ENCODE measurements around the gene CHI3L2. TPM values are rescaled to one million over a fixed set of nuclear protein-coding genes. Genes with fewer than 3 reads are reported as not detected.

The CHI3L2 gene
- total and polyA plus RNA-seq, 2 experiments from 2014 or later, result 0.68 TPM; not detected in 1

- Histone ChIP-seq H3K27me3 (ENCODE audit: insufficient read depth) (no peaks in the 10 kb centered on the region), H3K4me1 (ENCODE audit: insufficient read depth) (no peaks in the 10 kb centered on the region), H3F3A (replicated peaks; ENCODE audit: low read depth) (no peaks in the 10 kb centered on the region), H3K4me2 (no peak overlapping the region), H3K9me2 (ENCODE audit: insufficient read depth) (no peaks in the 10 kb centered on the region), H3K4me3 (no peak overlapping the region), H3K36me3 (ENCODE audit: insufficient read depth) (peaks cover 6% of the 10 kb centered on the region; the same call in 1 of the 2 replicates), H3K79me2 (replicated peaks; ENCODE audit: insufficient read depth) (no peaks in the 10 kb centered on the region), H2AFZ (no peak overlapping the region), H4K20me1 (replicated peaks; ENCODE audit: insufficient read depth) (no peaks in the 10 kb centered on the region), H3K27ac (ENCODE audit: low read depth) (no peak overlapping the region)
- no peak overlapping the region; the same call in 1 of the 2 replicates for H3K27ac Mint-ChIP-seq
- H3K4me1 Mint-ChIP-seq, result no peaks in the 10 kb centered on the region
- H3K36me3 Mint-ChIP-seq (ENCODE audit: low read depth), result peaks cover 36% of the 10 kb centered on the region
- ATAC-seq, result no peak
- no peak for DNase-seq (ENCODE audit: low spot score)
- no peak for TF ChIP-seq STAT1 (IDR thresholded peaks at IDR 0.05; ENCODE audit: unreplicated experiment)
- no peak for TF ChIP-seq EZH2phosphoT487 (IDR thresholded peaks at IDR 0.05; ENCODE audit: unreplicated experiment)
- no peak for TF ChIP-seq EZH2 (IDR thresholded peaks at IDR 0.05; ENCODE audit: low read depth, unreplicated experiment)
- TF ChIP-seq POLR2AphosphoS5 (IDR thresholded peaks at IDR 0.05; ENCODE audit: low read depth), result no peak
- TF ChIP-seq ZNF331 (CRISPR knock-in tag; IDR thresholded peaks at IDR 0.05; ENCODE audit: low read depth), result no peak
- TF ChIP-seq JUNB (IDR thresholded peaks at IDR 0.05; ENCODE audit: unreplicated experiment), result no peak
- TF ChIP-seq CTCF (conservative IDR thresholded peaks at IDR 0.05; ENCODE audit: low read depth in 2 of 2), result no peak
- no peak for TF ChIP-seq NANOG (IDR thresholded peaks at IDR 0.05; ENCODE audit: borderline replicate concordance)
- TF ChIP-seq REST (IDR thresholded peaks at IDR 0.05; ENCODE audit: unreplicated experiment), result no peak
- no peak for TF ChIP-seq ZNF114 (CRISPR knock-in tag; IDR thresholded peaks at IDR 0.05)
- TF ChIP-seq ZNF462 (CRISPR knock-in tag; IDR thresholded peaks at IDR 0.05), result no peak
- TF ChIP-seq ETS1 (IDR thresholded peaks at IDR 0.05), result no peak
- TF ChIP-seq CREB1 (CRISPR knock-in tag; IDR thresholded peaks at IDR 0.05; ENCODE audit: low read depth), result no peak
- no peaks in the 10 kb centered on the region for H3K9me3 Mint-ChIP-seq
- no peaks in the 10 kb centered on the region for H3K27me3 Mint-ChIP-seq (ENCODE audit: insufficient read depth, low read depth, poor library complexity)
- H3K4me3 Mint-ChIP-seq, result no peak overlapping the region
Measured at GRCh38 chr1:111182052-111182451, 45.5 kb upstream of the CHI3L2 start.

All from GM23338 (cell line).